Activated CD4-positive, alpha-beta T cell treated with anti-CD3 and anti-CD28 coated beads, Interleukin-2, amount 10 ng/mL, durations not matched to agents 7 days and 5 days (primary cell): ENCODE data around the gene MANSC4. TPM values are rescaled to one million over a fixed set of nuclear protein-coding genes. Genes with fewer than 3 reads are reported as not detected.
"Not testable (repeated sequence)": the region's sequence is repeated elsewhere in the genome, so short reads cannot be mapped to it uniquely, and the experiment has no call there.

Experiments
- CTCF ChIA-PET: fragments of 350-600 bp; sonication (Branson Sonifier 250); formaldehyde crosslinking; loops from one replicate; lab custom pipeline; 2021; ENCODE audit warnings: antibody characterized with exemption; lab: Charles Lee
- POLR2A ChIA-PET: fragments of 350-600 bp; sonication (Branson Sonifier 250); formaldehyde crosslinking; loops from one replicate; lab custom pipeline; 2021; ENCODE audit warnings: antibody characterized with exemption; lab: Charles Lee
- DNase-seq: peaks from one replicate; pipeline ENCODE4 v3.0.0-alpha.2; 2020
- H3K27ac Mint-ChIP-seq: one replicate; pipeline ENCODE4 v1.8.0; 2021; ENCODE audit warnings: mild to moderate bottlenecking, moderate library complexity, mixed read lengths
- H3K27me3 Mint-ChIP-seq: one replicate; pipeline ENCODE4 v1.8.0; 2021; ENCODE audit warnings: mixed read lengths
- H3K36me3 Mint-ChIP-seq: one replicate; pipeline ENCODE4 v1.8.0; 2021; ENCODE audit warnings: low read depth, mixed read lengths
- H3K4me1 Mint-ChIP-seq: one replicate; pipeline ENCODE4 v1.8.0; 2021; ENCODE audit warnings: mixed read lengths
- H3K4me3 Mint-ChIP-seq: one replicate; pipeline ENCODE4 v1.8.0; 2021; ENCODE audit warnings: mild to moderate bottlenecking, moderate library complexity, mixed read lengths
- H3K9me3 Mint-ChIP-seq: one replicate; pipeline ENCODE4 v1.8.0; 2021; ENCODE audit warnings: mixed read lengths
- total RNA-seq, 2 experiments: library from RNA; stranded (reverse); gene quantifications; one replicate each; pipeline ENCODE4 v1.2.3, GENCODE V29; 2021

The MANSC4 gene
- total RNA-seq, 2 experiments from 2014 or later: not detected

DNA sequence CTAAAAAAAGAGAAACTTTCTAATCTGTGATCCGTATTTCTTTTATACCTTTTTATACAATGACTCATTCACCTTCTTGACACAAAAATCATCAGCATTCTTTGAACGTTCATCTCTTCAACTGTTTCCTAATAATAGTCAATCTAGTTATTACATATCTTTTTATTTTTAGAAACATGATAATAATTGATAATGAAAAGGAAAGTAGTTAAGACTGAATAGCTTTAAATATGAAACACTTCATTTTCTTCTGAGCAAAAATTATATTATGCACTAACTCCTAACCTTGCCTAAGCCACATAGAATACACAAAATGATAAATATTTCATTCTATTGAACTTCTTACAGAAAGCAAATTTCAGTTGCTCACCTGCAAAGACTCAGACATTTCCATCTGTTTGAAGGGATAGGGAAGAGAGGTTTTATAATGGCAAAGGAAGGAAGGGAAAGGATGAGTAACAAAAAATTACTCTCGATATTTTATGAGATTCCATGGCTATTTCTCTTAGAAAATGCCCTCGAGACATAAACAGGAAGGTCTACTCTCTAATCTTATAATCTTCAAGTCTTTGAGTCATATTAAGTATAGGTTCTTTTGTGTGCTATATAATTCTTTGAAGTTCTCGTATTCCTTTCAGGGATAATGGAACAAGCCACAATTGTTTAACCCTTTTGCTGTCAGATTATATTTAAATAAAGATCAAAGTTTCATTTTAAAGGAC lies 7.5 kb downstream of the MANSC4 start:
- Mint-ChIP-seq H3K9me3 (no peaks in the 10 kb centered on the region), H3K27me3 (peaks cover 8% of the 10 kb centered on the region), H3K4me1 (peaks cover 8% of the 10 kb centered on the region)

DNA sequence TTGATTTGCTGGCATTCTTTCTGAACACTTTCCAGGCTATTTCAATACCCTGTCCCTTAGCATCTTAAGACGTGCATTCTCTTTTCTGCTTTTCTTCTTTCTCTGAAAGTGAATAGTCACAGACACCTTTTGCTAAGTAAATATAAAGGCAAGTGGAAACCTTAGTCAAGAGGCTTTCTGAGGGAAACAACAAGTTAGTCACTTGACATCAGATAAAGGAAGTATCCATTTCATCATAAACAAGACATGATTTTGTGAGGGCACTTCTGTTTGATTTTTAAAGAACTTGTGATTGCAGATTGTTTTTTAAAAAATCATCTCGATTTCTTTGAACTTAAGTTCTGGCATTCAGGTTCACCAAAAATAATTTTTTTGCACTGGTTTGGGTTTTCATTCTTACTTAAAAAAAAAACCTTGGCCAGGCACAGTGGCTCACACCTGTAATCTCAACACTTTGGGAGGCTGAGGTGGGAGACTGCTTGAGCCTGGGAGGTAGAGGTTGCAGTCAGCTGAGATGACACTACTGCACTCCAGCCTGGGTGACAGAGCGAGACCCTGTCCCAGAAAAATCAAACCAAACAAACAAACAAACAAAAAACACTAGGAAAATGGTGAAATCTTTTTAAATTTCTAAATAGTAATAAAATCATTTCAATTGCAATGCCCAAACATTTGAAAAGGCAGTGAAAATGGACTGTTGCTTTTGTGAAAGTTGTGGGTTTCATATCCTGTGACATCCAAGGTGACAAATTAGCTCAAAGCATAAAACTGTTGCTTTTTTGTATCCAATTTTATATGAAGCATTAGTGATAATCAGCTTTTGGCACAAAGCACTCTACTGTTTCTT lies 8.3 kb downstream of the MANSC4 start:
- H3K27me3 Mint-ChIP-seq: peaks cover 8% of the 10 kb centered on the region
- ChIA-PET POLR2A (interaction anchor here (0.6 kb wide), 1 partner anchor 28 kb away, joined by 4 read pairs; no protein-coding TSS in a partner anchor), CTCF (no interaction called here)
- H3K4me1 Mint-ChIP-seq: peaks cover 8% of the 10 kb centered on the region
- H3K9me3 Mint-ChIP-seq: no peaks in the 10 kb centered on the region
- DNase-seq: no peak
- H3K4me3 Mint-ChIP-seq: no peak overlapping the region
- H3K27ac Mint-ChIP-seq: no peak overlapping the region
- no peaks in the 10 kb centered on the region for H3K36me3 Mint-ChIP-seq

More for the DNA sequence above, 7.5 kb downstream of the MANSC4 start:
- H3K27ac Mint-ChIP-seq: no peak overlapping the region
- no peak for DNase-seq
- no peaks in the 10 kb centered on the region for H3K36me3 Mint-ChIP-seq
- ChIA-PET POLR2A (no interaction called here), CTCF (no interaction called here)
- H3K4me3 Mint-ChIP-seq: no peak overlapping the region

DNA sequence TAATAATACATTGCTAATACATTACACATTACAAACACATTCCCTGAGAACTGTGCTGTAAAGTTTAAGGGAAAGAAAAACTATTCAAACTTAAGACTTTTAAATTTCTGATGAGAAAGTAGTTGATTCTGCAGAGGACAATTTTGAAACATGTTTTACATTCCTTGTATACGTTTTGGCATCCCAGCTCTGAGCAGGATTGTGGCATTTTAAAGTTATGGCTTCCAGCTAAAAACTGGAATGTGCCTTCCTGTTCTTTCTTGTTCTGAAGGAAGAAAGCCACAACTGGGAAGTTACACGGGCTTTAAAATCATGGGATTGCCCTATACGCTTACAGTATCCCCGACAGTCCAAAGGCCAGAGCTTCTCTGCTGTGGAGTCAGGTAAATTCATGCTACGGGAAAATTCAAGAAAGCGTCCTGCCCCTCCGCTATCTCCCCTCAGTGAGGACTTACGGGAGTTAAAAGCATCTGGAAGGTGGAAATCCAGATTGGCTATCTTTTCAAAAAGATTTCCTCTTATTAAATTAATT lies 10.8 kb downstream of the MANSC4 start:
- H3K27me3 Mint-ChIP-seq: peaks cover 8% of the 10 kb centered on the region
- ChIA-PET POLR2A (no interaction called here), CTCF (no interaction called here)
- H3K4me3 Mint-ChIP-seq: no peak overlapping the region
- DNase-seq: no peak
- no peaks in the 10 kb centered on the region for H3K9me3 Mint-ChIP-seq
- peaks cover 14% of the 10 kb centered on the region for H3K4me1 Mint-ChIP-seq
- H3K36me3 Mint-ChIP-seq: no peaks in the 10 kb centered on the region
- H3K27ac Mint-ChIP-seq: no peak overlapping the region

DNA sequence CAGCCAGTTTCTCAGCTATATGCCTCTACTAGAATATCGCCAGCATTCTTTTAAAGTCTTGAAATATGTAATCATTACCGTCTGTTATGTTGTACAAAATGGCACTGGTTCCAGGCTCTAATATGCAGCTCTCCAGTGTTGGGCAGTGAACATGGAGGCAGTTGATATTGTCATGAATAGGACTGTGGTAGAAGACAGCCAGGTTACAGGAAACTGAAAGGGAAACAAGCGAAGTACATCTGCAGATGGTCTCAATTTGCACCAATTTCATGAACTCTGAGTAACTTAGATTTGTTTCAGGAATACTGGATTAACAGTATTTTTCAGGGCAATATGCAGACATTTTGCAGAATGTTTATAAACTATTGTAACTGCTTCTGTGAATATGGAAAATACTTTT lies 13.4 kb downstream of the MANSC4 start:
- peaks cover 2% of the 10 kb centered on the region for H3K36me3 Mint-ChIP-seq
- ChIA-PET POLR2A (interaction anchor here (0.6 kb wide), 1 partner anchor 27 kb away, joined by 4 read pairs; no protein-coding TSS in a partner anchor), CTCF (interaction anchor here (1.1 kb wide), 2 partner anchors 11 to 62 kb away, joined by 3 to 4 read pairs; no protein-coding TSS in a partner anchor)
- no peak for DNase-seq
- no peaks in the 10 kb centered on the region for H3K9me3 Mint-ChIP-seq
- H3K4me1 Mint-ChIP-seq: peaks cover 25% of the 10 kb centered on the region
- H3K27ac Mint-ChIP-seq: no peak overlapping the region
- no peak overlapping the region for H3K4me3 Mint-ChIP-seq
- H3K27me3 Mint-ChIP-seq: peaks cover 3% of the 10 kb centered on the region

DNA sequence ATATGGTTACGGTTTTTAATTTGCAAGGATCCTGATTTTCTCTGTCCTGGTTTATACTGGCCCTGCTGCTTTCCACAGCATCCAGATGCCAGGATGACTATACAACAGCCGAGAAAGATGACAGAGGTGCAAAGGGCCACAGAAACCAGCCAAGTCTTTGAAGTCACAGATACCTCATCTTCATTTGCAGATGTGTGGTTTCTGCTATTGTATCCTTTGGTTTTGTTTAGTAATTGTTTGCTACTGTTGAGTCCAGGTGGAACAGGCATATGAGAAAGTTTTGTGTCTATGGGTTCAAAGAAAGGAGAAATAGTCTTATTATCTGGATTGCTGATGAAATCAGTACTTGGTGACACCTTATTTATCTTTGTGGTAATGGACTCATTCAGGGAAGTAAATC lies 17.3 kb downstream of the MANSC4 start:
- H3K27ac Mint-ChIP-seq: no peak overlapping the region
- CTCF ChIA-PET: no interaction called here
- no peak overlapping the region for H3K4me3 Mint-ChIP-seq
- POLR2A ChIA-PET: no interaction called here
- no peaks in the 10 kb centered on the region for H3K27me3 Mint-ChIP-seq
- peak; percentile 22 for DNase-seq
- H3K9me3 Mint-ChIP-seq: no peaks in the 10 kb centered on the region
- H3K36me3 Mint-ChIP-seq: peaks cover 3% of the 10 kb centered on the region
- peaks cover 19% of the 10 kb centered on the region for H3K4me1 Mint-ChIP-seq

DNA sequence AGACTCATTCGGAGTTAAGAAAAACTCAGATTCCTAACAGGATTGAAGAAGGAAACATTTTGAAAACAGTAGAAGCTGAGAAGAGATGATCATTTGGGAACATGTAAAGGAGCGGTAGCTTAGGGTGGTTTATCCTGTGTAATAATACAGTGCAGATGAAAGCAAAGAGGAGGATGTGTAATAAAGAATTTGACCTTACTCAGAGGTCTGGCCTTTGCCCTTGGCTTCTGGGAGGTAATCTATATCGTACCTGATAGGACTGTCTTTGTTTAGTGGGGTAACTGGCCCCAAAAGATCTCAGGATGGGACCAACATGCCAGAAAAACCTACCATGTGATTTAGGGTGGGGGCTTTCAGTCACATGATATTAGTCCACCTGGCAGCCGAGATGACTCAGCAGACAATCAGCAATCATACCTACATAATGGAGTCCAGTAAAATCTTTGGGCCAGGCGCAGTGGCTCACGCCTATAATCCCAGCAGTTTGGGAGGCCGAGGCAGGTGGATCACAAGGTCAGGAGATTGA lies 23.3 kb downstream of the MANSC4 start:
- Mint-ChIP-seq H3K4me3 (no peak overlapping the region), H3K9me3 (no peaks in the 10 kb centered on the region), H3K4me1 (peaks cover 2% of the 10 kb centered on the region), H3K36me3 (peaks cover 15% of the 10 kb centered on the region), H3K27me3 (no peaks in the 10 kb centered on the region), H3K27ac (no peak overlapping the region)
- ChIA-PET CTCF (no interaction called here), POLR2A (no interaction called here)
- DNase-seq: no peak

DNA sequence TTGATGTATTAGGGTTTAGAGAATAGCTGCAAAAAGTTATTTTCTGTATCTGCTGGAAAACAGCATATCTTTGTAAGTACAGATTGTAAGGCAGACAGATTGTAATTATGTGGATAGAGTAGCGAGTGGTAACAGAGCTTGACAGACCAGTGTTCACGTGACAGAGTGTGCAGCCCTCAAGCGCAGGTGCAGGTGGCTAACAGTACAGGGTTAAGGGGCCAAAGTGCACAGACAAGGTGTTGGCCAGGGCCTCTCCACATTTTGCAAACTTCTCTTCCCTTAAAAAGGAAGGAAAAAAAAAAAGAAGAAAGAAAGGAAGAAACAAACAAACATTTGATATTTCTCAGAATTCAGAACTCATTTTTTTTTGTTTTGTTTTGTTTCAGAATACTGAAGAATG lies 25.2 kb downstream of the MANSC4 start:
- no peaks in the 10 kb centered on the region for H3K4me1 Mint-ChIP-seq
- no peaks in the 10 kb centered on the region for H3K27me3 Mint-ChIP-seq
- DNase-seq: no peak
- no peak overlapping the region for H3K4me3 Mint-ChIP-seq
- CTCF ChIA-PET: interaction anchor here (1.0 to 1.3 kb wide), 3 partner anchors 11 to 42 kb away, joined by 3 to 4 read pairs (median 4); no protein-coding TSS in a partner anchor
- no peaks in the 10 kb centered on the region for H3K9me3 Mint-ChIP-seq
- POLR2A ChIA-PET: no interaction called here
- H3K27ac Mint-ChIP-seq: no peak overlapping the region
- H3K36me3 Mint-ChIP-seq: peaks cover 15% of the 10 kb centered on the region

DNA sequence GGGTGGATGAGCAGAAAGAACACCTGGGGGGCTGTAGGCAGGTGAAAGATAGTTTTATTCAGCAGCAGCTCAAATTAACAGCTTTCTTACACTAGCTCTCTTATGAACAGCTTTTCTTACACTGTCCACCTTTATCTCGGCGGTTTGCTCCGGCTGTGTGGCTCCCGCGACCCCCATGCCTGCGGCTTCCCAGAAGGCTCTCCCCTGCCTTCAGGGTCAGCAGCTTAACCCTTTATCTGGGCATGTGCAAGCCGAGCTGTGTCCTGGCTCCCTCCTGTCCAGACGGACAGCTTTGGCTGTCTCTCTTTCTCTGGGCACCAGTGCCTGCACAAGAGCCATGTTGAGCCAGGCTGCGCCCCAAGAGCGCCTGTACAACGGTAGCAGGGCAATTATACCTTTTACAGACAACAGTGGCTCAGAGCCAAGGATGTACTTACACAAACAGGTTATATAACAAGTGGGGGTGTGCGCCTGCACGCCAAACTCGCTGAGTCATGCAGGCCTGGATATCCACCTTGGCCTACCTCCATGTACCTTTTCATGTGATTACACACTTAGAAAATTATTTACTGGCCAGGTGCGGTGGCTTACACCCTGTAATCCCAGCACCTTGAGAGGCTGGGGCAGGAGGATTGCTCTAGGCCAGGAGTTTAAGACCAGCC lies 28.5 kb downstream of the MANSC4 start:
- Mint-ChIP-seq H3K36me3 (peaks cover 10% of the 10 kb centered on the region), H3K4me1 (no peaks in the 10 kb centered on the region), H3K27me3 (no peaks in the 10 kb centered on the region), H3K4me3 (no peak overlapping the region), H3K9me3 (no peaks in the 10 kb centered on the region), H3K27ac (no peak overlapping the region)
- DNase-seq: no peak
- ChIA-PET CTCF (no interaction called here), POLR2A (no interaction called here)

DNA sequence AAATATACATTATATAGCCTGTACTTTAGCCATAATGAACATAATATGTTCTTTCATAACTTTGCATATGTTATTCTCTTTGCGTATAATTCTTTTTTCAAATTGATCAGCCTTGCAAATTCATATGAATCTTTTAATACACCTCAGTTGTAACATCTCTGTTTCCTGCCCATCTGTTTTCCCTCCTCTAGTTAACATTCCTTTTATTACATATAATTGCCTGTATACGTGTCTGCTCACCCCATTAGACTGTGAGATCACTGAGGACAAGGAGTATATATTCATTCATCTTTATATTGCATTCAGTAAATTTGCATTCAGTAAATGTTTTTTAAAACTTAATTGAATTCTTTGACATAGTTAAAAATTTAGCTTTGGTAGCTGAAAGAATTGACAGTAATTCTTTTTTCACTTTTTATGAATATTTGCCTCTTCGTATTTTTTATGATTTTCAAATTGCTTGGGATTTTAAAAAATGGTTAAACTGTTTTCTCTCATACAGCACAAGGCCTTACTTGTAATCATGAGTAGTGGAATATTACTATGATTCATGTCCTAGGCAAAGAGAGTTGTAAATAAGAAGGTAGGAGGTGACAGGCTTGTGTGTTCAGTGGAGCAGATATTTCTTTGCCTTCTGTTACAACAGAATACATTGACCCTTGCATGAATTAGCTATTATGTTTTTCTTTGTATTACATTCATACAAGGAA lies 32.8 kb downstream of the MANSC4 start:
- Mint-ChIP-seq H3K4me3 (no peak overlapping the region), H3K9me3 (no peaks in the 10 kb centered on the region), H3K27me3 (no peaks in the 10 kb centered on the region), H3K4me1 (no peaks in the 10 kb centered on the region), H3K36me3 (peaks cover 32% of the 10 kb centered on the region), H3K27ac (no peak overlapping the region)
- ChIA-PET CTCF (no interaction called here), POLR2A (no interaction called here)
- DNase-seq: no peak

DNA sequence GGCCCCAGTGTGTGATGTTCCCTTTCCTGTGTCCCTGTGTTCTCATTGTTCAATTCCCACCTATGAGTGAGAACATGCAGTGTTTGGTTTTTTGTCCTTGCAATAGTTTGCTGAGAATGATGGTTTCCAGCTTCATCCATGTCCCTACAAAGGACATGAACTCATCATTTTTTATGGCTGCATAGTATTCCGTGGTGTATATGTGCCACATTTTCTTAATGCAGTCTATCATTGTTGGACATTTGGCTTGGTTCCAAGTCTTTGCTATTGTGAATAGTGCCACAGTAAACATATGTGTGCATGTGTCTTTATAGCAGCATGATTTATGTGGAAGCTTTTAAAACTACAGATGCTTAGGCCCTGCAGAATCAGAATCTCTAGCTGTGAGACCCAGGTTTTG lies 34.3 kb downstream of the MANSC4 start:
- not testable (repeated sequence) for H3K27me3 Mint-ChIP-seq

DNA sequence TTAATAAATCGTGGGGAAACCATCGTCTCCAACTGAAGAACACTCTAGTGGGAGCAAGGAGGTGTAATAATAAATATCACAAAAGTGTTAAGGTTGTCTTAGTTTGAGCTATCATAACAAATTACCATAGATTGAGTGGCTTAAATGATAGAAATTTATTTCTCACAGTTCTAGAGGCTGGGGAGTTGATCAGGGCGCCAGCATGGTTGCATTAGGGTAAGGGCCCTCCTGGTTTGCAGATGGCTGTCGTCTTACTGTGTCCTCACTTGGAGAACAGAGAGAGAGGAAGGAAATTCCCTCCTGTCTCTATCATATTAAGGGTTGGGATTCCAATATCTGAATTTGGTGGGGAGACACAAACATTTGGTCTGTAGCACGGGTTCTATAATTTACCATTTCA lies 36.4 kb downstream of the MANSC4 start:
- H3K36me3 Mint-ChIP-seq: peaks cover 42% of the 10 kb centered on the region
- no peaks in the 10 kb centered on the region for H3K27me3 Mint-ChIP-seq
- DNase-seq: no peak
- peaks cover 8% of the 10 kb centered on the region for H3K4me1 Mint-ChIP-seq
- H3K4me3 Mint-ChIP-seq: no peak overlapping the region
- ChIA-PET CTCF (no interaction called here), POLR2A (interaction anchor here (0.7 kb wide), 1 partner anchor 28 kb away, joined by 4 read pairs; no protein-coding TSS in a partner anchor)
- H3K27ac Mint-ChIP-seq: no peak overlapping the region
- H3K9me3 Mint-ChIP-seq: no peaks in the 10 kb centered on the region

More for the DNA sequence above, 34.3 kb downstream of the MANSC4 start:
- CTCF ChIA-PET, H3K4me3 Mint-ChIP-seq, H3K27ac Mint-ChIP-seq, POLR2A ChIA-PET, DNase-seq, H3K4me1 Mint-ChIP-seq, H3K9me3 Mint-ChIP-seq: not testable (repeated sequence)
- peaks cover 36% of the 10 kb centered on the region for H3K36me3 Mint-ChIP-seq

DNA sequence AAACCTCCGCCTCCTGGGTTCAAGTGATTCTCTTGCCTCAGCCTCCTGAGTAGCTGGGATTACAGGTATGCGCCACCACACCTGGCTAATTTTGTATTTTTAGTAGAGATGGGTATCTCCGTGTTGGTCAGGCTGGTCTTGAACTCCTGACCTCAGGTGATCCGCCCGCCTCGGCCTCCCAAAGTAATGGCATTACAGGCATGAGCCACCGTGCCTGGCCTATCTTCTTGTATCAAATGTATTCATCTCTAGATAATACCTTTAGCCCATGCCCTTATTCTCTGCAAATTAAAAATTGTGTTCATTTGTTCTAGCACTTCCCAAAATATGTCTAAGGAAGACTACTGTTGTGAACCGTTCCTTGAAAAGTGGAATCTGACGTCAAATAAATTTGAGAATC lies 45.7 kb downstream of the MANSC4 start:
- H3K27ac Mint-ChIP-seq, DNase-seq, CTCF ChIA-PET, H3K27me3 Mint-ChIP-seq, POLR2A ChIA-PET, H3K4me3 Mint-ChIP-seq, H3K9me3 Mint-ChIP-seq, H3K4me1 Mint-ChIP-seq: not testable (repeated sequence)
- H3K36me3 Mint-ChIP-seq: peaks cover 38% of the 10 kb centered on the region
